ENCODE results near the gene VASP. TPM values are rescaled to one million over a fixed set of nuclear protein-coding genes. Genes with fewer than 3 reads are reported as not detected.

VASP gene
- total and polyA plus RNA-seq, 10 donors = 146 to 386 (median 199) TPM

DNA sequence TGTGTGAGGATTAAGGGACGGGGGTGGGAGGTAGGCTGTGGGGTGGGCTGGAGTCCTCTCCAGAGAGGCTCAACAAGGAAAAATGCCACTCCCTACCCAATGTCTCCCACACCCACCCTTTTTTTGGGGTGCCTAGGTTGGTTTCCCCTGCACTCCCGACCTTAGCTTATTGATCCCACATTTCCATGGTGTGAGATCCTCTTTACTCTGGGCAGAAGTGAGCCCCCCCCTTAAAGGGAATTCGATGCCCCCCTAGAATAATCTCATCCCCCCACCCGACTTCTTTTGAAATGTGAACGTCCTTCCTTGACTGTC lies 34.0 kb upstream of the VASP start:
- Histone ChIP-seq H3K27ac (no peak overlapping the region), H3K9me3 (no peaks in the 10 kb centered on the region), H3K4me1 (peaks cover 16 to 83% (median 47%) of the 10 kb centered on the region in 6 donors), H3K36me3 (no peaks in the 10 kb centered on the region), H3K4me3 (no peak overlapping the region), H3K27me3 (replicated peaks in 1 of 7) (peaks cover 0 to 48% (median 16%) of the 10 kb centered on the region in 7 donors)
- WGBS, 5 donors = 23 to 42% (median 34%) methylated on average over 5 of the region's 5 CpGs
- no peak for DNase-seq
- TF ChIP-seq POLR2AphosphoS5 (IDR thresholded peaks at IDR 0.05) (no peak), POLR2A (IDR thresholded peaks at IDR 0.05) (no peak)
- TF ChIP-seq, protein P1, sequence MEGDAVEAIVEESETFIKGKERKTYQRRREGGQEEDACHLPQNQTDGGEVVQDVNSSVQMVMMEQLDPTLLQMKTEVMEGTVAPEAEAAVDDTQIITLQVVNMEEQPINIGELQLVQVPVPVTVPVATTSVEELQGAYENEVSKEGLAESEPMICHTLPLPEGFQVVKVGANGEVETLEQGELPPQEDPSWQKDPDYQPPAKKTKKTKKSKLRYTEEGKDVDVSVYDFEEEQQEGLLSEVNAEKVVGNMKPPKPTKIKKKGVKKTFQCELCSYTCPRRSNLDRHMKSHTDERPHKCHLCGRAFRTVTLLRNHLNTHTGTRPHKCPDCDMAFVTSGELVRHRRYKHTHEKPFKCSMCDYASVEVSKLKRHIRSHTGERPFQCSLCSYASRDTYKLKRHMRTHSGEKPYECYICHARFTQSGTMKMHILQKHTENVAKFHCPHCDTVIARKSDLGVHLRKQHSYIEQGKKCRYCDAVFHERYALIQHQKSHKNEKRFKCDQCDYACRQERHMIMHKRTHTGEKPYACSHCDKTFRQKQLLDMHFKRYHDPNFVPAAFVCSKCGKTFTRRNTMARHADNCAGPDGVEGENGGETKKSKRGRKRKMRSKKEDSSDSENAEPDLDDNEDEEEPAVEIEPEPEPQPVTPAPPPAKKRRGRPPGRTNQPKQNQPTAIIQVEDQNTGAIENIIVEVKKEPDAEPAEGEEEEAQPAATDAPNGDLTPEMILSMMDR (IDR thresholded peaks at IDR 0.05 in 8 of 11, conservative IDR thresholded peaks at IDR 0.05 in 3 of 11) = no peak
- intact Hi-C loops (cut with DNase I; ENCODE audit: low total_unique reads) = no loop called here

DNA sequence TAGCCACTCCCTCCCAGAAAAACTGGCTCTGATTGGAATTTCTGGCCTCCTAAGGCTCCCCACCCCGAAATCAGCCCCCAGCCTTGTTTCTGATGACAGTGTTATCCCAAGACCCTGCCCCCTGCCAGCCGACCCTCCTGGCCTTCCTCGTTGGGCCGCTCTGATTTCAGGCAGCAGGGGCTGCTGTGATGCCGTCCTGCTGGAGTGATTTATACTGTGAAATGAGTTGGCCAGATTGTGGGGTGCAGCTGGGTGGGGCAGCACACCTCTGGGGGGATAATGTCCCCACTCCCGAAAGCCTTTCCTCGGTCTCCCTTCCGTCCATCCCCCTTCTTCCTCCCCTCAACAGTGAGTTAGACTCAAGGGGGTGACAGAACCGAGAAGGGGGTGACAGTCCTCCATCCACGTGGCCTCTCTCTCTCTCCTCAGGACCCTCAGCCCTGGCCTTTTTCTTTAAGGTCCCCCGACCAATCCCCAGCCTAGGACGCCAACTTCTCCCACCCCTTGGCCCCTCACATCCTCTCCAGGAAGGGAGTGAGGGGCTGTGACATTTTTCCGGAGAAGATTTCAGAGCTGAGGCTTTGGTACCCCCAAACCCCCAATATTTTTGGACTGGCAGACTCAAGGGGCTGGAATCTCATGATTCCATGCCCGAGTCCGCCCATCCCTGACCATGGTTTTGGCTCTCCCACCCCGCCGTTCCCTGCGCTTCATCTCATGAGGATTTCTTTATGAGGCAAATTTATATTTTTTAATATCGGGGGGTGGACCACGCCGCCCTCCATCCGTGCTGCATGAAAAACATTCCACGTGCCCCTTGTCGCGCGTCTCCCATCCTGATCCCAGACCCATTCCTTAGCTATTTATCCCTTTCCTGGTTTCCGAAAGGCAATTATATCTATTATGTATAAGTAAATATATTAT lies 33.3 kb upstream of the VASP start:
- no peak for DNase-seq

DNA sequence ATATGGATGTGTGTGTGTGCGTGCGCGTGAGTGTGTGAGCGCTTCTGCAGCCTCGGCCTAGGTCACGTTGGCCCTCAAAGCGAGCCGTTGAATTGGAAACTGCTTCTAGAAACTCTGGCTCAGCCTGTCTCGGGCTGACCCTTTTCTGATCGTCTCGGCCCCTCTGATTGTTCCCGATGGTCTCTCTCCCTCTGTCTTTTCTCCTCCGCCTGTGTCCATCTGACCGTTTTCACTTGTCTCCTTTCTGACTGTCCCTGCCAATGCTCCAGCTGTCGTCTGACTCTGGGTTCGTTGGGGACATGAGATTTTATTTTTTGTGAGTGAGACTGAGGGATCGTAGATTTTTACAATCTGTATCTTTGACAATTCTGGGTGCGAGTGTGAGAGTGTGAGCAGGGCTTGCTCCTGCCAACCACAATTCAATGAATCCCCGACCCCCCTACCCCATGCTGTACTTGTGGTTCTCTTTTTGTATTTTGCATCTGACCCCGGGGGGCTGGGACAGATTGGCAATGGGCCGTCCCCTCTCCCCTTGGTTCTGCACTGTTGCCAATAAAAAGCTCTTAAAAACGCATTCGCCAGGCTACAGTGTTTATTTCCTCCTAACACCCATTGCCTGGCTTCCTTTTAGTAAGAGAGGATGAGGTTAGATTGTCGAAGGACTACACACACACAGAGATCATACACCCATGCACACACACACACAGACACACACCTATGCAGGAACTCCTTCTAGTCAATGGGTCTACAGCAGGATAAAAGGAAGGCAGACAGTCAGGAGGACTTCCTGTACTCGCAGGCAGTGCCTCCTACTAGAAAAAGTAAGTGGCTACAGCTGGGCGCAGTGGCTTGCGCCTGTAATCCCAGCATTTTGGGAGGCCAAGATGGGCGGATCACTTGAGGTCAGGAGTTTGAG lies 32.4 kb upstream of the VASP start:
- peaks cover 0 to 48% (median 16%) of the 10 kb centered on the region in 7 donors for H3K27me3 ChIP-seq (replicated peaks in 1 of 7)
- intact Hi-C loops (cut with DNase I; ENCODE audit: low total_unique reads) = no loop called here
- peaks cover 15 to 81% (median 43%) of the 10 kb centered on the region in 6 donors for H3K4me1 ChIP-seq
- no peaks in the 10 kb centered on the region for H3K9me3 ChIP-seq
- WGBS, 5 donors = 64 to 69% (median 68%) methylated on average over 28 of the region's 28 CpGs
- H3K4me3 ChIP-seq = no peak overlapping the region
- H3K27ac ChIP-seq = no peak overlapping the region
- H3K36me3 ChIP-seq = no peaks in the 10 kb centered on the region
- TF ChIP-seq POLR2AphosphoS5 (IDR thresholded peaks at IDR 0.05) (no peak), POLR2A (IDR thresholded peaks at IDR 0.05) (no peak)
- TF ChIP-seq, protein P1 (IDR thresholded peaks at IDR 0.05 in 8 of 11, conservative IDR thresholded peaks at IDR 0.05 in 3 of 11) = no peak
- DNase-seq = no peak

More for the DNA sequence above, 33.3 kb upstream of the VASP start:
- Histone ChIP-seq H3K4me1 (peaks cover 14 to 83% (median 46%) of the 10 kb centered on the region in 6 donors), H3K4me3 (no peak overlapping the region), H3K27ac (no peak overlapping the region), H3K27me3 (replicated peaks in 1 of 7) (peaks cover 0 to 48% (median 16%) of the 10 kb centered on the region in 7 donors), H3K36me3 (no peaks in the 10 kb centered on the region), H3K9me3 (no peaks in the 10 kb centered on the region)
- TF ChIP-seq POLR2A (IDR thresholded peaks at IDR 0.05) (no peak), POLR2AphosphoS5 (IDR thresholded peaks at IDR 0.05) (no peak)
- TF ChIP-seq, protein P1 (IDR thresholded peaks at IDR 0.05 in 8 of 11, conservative IDR thresholded peaks at IDR 0.05 in 3 of 11) = no peak
- intact Hi-C loops (cut with DNase I; ENCODE audit: low total_unique reads) = no loop called here
- WGBS, 5 donors = 64 to 67% (median 64%) methylated on average over 27 of the region's 27 CpGs

Data from spleen (tissue), 11 donors.